ENCODE results near the gene DUSP7.

GRCh38 chr3:52064561-52064960 lies 8.2 kb upstream of the DUSP7 start:
- TF ChIP-seq CTCF (IDR thresholded peaks at IDR 0.05) (no peak), POLR2AphosphoS5 (IDR thresholded peaks at IDR 0.05) (no peak), EP300 (IDR thresholded peaks at IDR 0.05) (no peak)

Measured in gastroesophageal sphincter (tissue), 3 donors.